HL-60/S4 treated with phorbol 12-myristate 13-acetate at 8.2 ng/mL for 4 days and 3 days (cell line): ENCODE measurements around the gene TMIGD3.

Experiments used
- in situ Hi-C: fragments of 300-500 bp; cut with MboI; formaldehyde crosslinking; loops from 2 replicates; pipeline ENCODE4 v1.15.0; 2022; ENCODE audit warnings: low sequenced_read_pairs

Gene TMIGD3

GRCh38 chr1:111480674-111481073 is 22.8 kb downstream of the TMIGD3 start:
- in situ Hi-C loops = no loop called here

- in situ Hi-C loops = no loop called here
These were observed 26.6 kb downstream of the TMIGD3 start for GRCh38 chr1:111476761-111477309.

- in situ Hi-C loops = no loop called here
These were observed 27.2 kb downstream of the TMIGD3 start for GRCh38 chr1:111476214-111476613.

DNA sequence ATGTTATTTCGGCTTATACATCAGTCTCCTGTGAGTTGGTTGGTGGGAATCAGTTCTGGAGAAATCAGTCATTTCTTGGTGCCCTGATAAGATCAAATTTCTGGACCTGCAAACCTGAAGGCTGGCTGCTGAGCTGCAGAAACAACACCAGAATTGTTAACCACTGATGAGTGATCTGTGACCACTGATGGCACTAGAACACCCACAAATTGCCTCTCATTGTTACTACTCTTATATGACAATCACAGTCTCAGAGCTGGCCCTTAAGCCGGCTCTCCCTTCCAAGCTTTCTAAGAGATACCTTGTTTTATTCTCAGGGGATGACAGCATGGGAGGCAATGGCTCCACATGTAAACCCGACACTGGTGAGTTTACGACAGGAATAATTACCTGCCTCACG is 27.7 kb downstream of the TMIGD3 start:
- in situ Hi-C loops = no loop called here

DNA sequence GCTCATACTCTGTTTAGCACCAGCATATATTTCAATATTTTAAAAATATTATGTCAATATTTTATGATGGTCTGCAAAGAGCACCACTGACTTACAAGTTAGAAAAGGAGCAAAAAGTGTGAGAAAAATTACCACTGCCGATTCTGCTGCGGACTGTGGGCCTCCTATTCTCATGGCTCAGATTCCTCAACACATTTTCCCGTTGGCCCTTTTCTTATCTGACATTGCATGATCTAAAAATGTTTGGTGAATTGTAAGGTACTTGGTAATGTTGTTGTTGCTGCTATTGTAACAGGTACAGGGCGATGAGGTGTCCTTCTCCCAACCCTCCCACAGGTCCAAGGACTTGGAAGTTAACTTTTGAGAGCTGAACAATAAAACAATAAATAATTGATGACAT is 28.9 kb downstream of the TMIGD3 start:
- in situ Hi-C loops = no loop called here

- in situ Hi-C loops = no loop called here
These were observed 29.3 kb downstream of the TMIGD3 start for GRCh38 chr1:111474106-111474505.

DNA sequence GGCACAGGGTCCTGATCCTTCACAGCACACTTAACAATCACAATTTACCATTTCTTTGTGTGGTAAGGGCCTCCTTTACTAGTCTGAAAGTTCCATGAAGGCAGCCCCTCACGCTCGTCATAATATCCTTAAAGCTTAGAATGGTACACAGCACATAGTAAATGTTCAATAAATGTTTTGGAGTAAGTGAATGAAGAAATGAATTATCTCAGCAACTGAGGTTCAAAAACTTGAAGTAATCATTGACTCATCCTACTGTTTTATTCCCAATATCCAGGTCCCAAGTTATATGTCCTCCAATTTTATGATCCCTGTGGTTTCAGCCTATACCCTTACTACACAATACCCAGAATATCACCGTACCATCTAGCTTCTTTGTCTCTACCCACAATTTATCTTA is 31.9 kb downstream of the TMIGD3 start:
- in situ Hi-C loops = no loop called here

GRCh38 chr1:111471012-111471411 is 32.4 kb downstream of the TMIGD3 start:
- in situ Hi-C loops = no loop called here

- in situ Hi-C loops = no loop called here
These were observed 32.8 kb downstream of the TMIGD3 start for GRCh38 chr1:111470596-111470995.

DNA sequence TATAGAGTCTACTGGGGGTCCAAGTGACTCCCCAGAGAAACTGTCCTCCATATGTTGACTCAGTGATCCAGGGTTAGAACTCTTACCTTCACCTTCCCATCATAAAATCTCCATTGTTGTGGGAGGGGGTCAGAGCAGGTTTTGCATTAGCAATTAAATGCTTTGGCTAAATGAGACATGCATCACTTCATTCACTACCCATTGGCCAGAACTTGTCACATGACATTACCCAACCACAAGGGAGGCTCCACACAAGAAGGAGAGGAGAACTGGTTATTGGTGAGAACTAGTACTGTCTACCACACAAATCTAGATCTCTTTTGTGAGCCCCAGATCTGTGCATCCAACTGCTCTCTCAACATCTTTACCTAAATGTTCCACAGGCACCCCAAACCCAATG is 33.9 kb downstream of the TMIGD3 start:
- in situ Hi-C loops = no loop called here

GRCh38 chr1:111468717-111469100 is 34.7 kb downstream of the TMIGD3 start:
- in situ Hi-C loops = no loop called here

DNA sequence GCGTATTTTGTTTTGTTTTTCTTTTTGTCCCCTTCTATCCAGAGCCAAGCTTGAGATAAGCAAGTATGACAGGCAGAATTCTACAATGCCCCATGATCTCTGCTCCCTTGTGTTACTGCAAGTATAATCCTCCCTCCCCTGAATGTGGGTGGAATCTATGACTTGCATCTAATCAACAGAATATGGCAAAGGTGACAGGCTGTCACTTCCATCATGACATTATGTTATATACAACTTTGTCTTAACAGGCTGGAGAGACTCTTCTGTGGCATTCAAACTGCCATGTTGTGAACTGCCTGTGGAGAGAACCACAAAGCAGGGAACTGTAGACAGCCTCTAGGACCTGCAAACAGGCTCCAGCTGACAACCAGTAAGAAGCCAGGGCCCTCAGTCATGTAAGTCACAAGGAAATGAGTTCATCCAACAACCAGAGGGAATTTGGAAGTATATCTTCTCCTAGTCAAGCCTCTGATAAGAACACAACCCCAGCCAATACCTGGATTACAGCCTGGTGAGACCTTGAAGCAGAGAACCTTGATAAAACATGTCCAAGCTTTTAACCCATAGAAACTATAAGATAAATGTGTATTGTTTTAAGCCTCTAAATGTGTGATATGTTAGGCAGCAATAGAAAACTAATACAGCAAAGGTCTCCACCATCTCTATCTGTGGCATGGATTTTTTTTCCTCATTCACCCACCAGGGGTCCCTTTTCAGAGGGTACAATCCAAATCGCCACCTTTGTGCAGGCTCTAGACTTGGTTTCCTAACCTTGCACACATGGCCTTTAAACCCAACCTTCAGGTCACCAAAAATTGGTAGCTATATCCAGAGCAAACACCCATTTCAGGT is 35.3 kb downstream of the TMIGD3 start:
- in situ Hi-C loops = no loop called here

DNA sequence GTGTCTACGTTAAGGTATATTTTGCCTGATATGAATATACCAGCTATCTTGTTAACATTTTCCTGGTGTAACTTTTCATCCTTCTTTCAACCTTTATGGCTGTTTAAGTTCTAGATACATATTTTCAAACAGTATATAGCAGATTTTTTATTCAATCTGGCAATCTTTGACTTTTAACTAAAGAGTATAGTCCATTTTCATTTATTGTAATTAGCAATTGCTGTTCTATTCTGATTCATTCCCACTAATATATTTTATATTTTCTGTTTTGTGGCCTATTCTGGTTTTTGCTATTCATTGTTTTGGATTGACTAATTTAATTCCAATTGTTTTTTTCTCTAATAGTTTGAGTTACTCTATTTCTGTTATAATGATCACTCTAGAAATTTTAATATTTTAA is 37.0 kb downstream of the TMIGD3 start:
- in situ Hi-C loops = no loop called here

DNA sequence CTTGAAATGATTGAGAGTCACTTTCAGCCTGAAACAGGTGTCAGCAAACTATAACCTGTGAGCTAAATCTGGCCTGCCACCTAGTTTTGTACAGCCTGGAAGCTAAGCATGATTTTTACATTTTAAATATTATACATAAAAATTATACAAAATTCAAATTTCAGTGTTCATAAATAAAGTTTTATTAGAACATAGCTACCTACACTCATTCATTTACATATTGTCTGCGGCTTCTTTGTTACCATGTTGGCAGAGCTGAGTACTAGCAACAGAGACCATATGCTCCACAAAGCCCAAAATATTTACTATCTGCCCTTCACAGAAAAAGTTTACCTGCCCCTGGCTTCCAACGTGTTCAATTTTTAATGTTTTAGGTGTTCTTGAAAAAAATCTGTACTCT is 37.7 kb downstream of the TMIGD3 start:
- in situ Hi-C loops = no loop called here

DNA sequence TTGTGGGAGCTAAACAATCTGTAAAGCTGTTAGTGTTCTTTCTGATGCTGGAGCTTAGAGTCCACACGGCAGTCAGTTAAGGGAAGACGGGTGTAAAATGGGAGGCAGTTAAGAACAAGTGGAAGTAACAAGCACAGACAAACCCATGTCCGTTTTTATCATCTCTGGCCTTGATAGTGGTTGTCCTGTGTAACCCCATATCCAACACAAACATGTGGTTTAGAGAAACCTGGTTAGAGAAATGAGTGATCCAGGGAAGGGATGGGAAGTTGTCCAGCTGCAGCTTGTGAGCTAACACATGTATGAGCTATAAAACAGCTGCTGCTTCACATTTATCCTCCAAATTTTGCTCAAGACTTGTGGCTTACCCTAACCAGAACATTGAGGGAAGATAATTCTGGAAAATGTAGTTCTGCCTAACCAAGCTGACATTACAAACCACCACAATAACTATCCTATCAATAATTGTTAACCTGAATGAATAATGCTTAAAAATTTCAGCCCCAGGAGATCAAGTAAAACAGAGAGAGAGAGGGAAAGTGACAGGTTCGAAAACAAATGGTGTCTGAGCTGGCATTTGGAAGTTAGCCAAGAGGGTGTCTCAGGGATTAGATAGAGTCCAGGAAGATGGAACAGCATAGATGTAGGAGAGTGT is 40.3 kb downstream of the TMIGD3 start:
- in situ Hi-C loops = no loop called here

DNA sequence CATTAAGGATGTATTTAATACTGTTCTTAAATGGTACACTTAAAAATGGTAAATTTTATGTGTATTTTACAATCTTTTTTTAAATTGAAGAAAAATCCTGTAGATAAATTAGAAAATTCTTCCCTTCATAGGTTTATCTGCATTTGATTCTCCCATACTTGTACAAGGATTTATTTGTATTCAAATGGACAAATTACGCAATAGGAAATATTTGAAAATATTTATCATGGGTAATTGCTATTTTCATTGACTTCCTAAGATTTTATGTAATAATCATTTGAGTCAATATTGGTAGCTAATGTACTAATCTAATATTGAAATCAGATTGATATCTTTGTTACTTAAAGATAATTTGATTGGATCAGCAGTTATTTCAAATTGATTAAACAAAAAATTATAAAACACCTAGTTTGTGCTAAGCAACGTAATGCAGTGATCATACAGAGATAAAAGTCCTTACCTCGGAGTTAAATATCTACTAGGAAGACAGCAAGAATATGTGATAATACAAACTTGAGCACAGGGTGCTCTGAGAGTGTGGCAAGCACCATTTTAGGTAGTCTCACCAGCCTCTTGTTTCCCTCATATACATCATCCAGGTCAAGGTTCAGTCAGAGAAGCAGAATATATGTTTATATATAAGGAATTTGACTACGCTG is 40.9 kb downstream of the TMIGD3 start:
- in situ Hi-C loops = no loop called here

- in situ Hi-C loops = no loop called here
These were observed 41.7 kb downstream of the TMIGD3 start for GRCh38 chr1:111461765-111462164.

GRCh38 chr1:111455642-111456031 is 47.8 kb downstream of the TMIGD3 start:
- in situ Hi-C loops = no loop called here

DNA sequence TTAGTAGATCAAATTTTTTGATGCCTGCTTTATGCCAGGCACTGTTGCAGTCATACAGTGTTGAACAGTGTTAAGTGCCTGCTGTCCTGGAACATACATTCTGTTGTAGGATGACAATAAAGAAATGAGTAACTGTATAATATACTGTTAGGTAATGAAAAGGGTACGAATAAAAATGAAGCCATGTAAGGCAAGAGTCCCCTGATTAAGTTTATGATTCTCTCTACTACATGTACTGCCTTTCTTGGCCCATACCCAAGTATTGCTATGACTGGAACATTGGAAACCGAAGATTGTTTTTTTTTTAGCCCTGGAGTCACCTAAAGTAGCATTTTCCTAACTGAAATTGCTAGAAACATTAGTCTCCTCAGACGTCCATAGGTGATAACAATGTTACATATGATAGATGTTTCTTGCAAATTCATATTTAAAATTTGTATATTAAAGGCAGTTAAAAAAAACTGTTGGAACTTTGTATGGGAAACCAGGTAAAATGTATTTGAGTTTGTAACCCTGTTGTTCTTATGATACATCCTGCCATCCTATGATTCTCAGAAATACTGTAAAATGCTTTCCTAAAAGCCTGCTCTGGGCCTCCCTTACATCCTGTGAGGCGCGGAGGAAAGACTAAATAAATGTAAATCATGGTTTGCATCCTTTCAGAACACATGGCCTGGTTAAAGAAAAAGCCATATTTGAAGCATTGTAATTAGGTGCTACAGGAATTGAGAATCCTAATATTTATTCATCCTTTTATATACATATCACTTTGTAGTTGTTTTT is 48.4 kb downstream of the TMIGD3 start:
- in situ Hi-C loops = no loop called here

- in situ Hi-C loops = no loop called here
These were observed 49.7 kb downstream of the TMIGD3 start for GRCh38 chr1:111453706-111454105.

GRCh38 chr1:111452581-111452980 is 50.9 kb downstream of the TMIGD3 start:
- in situ Hi-C loops = no loop called here
